Skeletal muscle satellite cell (primary cell): ENCODE results near the gene PPP2R2B.
A peak's percentile ranks its signal among the peaks of the same experiment; 100 is the strongest.

Source experiments
- H3K27me3 ChIP-seq: 2 replicates; pipeline ENCODE4 v1.7.0; 2013; ENCODE audit warnings: low read length; ENCODE audit not compliant: control insufficient read depth, insufficient read depth
- H3K36me3 ChIP-seq: 2 replicates; pipeline ENCODE4 v1.7.0; 2013; ENCODE audit warnings: mild to moderate bottlenecking, control low read depth, low read length; ENCODE audit not compliant: insufficient read depth
- H3K4me1 ChIP-seq: 2 replicates; pipeline ENCODE4 v1.7.0; 2013; ENCODE audit warnings: low read length; ENCODE audit not compliant: control insufficient read depth, insufficient read depth
- H3K4me2 ChIP-seq: 2 replicates; pipeline ENCODE4 v1.7.0; 2013; ENCODE audit warnings: mild to moderate bottlenecking, low read length
- H3K4me3 ChIP-seq: 2 replicates; pipeline ENCODE4 v1.7.0; 2013; ENCODE audit warnings: low read length
- H3K9ac ChIP-seq: 2 replicates; pipeline ENCODE4 v1.7.0; 2013; ENCODE audit warnings: mild to moderate bottlenecking, low read depth, low read length, moderate library complexity
- H3K9me3 ChIP-seq: replicated peaks from 2 replicates; pipeline ENCODE4 v1.7.0; 2013; ENCODE audit warnings: mild to moderate bottlenecking, control low read depth, low read length

Gene PPP2R2B

GRCh38 chr5:146796144-146796543 lies 82.4 kb downstream of the PPP2R2B start:
- Histone ChIP-seq H3K4me1 (peaks cover 6% of the 10 kb centered on the region), H3K9ac (no peak overlapping the region), H3K27me3 (no peaks in the 10 kb centered on the region), H3K36me3 (no peaks in the 10 kb centered on the region), H3K9me3 (no peaks in the 10 kb centered on the region), H3K4me3 (no peak overlapping the region), H3K4me2 (no peak overlapping the region)

- peaks cover 6% of the 10 kb centered on the region for H3K4me1 ChIP-seq
- H3K36me3 ChIP-seq, result no peaks in the 10 kb centered on the region
- no peak overlapping the region for H3K9ac ChIP-seq
- no peaks in the 10 kb centered on the region for H3K9me3 ChIP-seq
- no peak overlapping the region for H3K4me3 ChIP-seq
- H3K4me2 ChIP-seq, result peak overlapping the region; percentile 5
- H3K27me3 ChIP-seq, result no peaks in the 10 kb centered on the region
These were observed 84.1 kb downstream of the PPP2R2B start for GRCh38 chr5:146794326-146795029.

DNA sequence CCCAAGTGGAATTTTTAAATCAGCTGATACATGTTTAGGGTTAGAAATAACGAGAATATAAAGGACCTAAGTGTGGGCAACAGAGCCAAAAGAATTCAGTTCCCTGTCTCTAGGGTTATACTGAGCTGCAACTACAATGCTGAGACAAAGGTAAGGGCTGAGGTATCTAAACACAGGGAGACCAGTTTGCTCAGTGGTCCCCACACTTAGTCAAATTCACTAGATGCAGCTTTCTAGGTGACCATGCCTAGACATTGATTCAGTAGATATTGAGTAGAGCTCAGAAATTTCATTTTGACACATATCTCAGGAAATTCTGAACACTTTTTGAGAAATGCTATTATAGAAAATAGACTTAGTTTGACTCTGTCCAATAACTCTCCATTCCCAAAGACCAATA lies 84.8 kb downstream of the PPP2R2B start:
- Histone ChIP-seq H3K4me3 (no peak overlapping the region), H3K4me2 (no peak overlapping the region), H3K9ac (no peak overlapping the region), H3K9me3 (no peaks in the 10 kb centered on the region), H3K36me3 (no peaks in the 10 kb centered on the region), H3K4me1 (peaks cover 6% of the 10 kb centered on the region), H3K27me3 (no peaks in the 10 kb centered on the region)

- H3K27me3 ChIP-seq, result no peaks in the 10 kb centered on the region
- H3K4me2 ChIP-seq, result no peak overlapping the region
- H3K9ac ChIP-seq, result no peak overlapping the region
- no peaks in the 10 kb centered on the region for H3K9me3 ChIP-seq
- H3K4me1 ChIP-seq, result peaks cover 6% of the 10 kb centered on the region
- no peak overlapping the region for H3K4me3 ChIP-seq
- no peaks in the 10 kb centered on the region for H3K36me3 ChIP-seq
These were observed 87.1 kb downstream of the PPP2R2B start for GRCh38 chr5:146791471-146791870.

GRCh38 chr5:146789712-146790653 lies 88.6 kb downstream of the PPP2R2B start:
- H3K4me3 ChIP-seq, result no peak overlapping the region
- H3K4me1 ChIP-seq, result peaks cover 6% of the 10 kb centered on the region
- no peaks in the 10 kb centered on the region for H3K9me3 ChIP-seq
- no peak overlapping the region for H3K9ac ChIP-seq
- H3K4me2 ChIP-seq, result no peak overlapping the region
- H3K36me3 ChIP-seq, result no peaks in the 10 kb centered on the region
- no peaks in the 10 kb centered on the region for H3K27me3 ChIP-seq

GRCh38 chr5:146788898-146789297 lies 89.7 kb downstream of the PPP2R2B start:
- Histone ChIP-seq H3K27me3 (no peaks in the 10 kb centered on the region), H3K9ac (no peak overlapping the region), H3K4me3 (no peak overlapping the region), H3K9me3 (no peaks in the 10 kb centered on the region), H3K4me2 (no peak overlapping the region), H3K4me1 (peaks cover under 1% of the 10 kb centered on the region), H3K36me3 (no peaks in the 10 kb centered on the region)

GRCh38 chr5:146785065-146785464 lies 93.5 kb downstream of the PPP2R2B start:
- no peak overlapping the region for H3K4me2 ChIP-seq
- H3K9ac ChIP-seq, result no peak overlapping the region
- no peak overlapping the region for H3K4me3 ChIP-seq
- H3K9me3 ChIP-seq, result no peaks in the 10 kb centered on the region
- H3K4me1 ChIP-seq, result no peaks in the 10 kb centered on the region
- no peaks in the 10 kb centered on the region for H3K27me3 ChIP-seq
- no peaks in the 10 kb centered on the region for H3K36me3 ChIP-seq

DNA sequence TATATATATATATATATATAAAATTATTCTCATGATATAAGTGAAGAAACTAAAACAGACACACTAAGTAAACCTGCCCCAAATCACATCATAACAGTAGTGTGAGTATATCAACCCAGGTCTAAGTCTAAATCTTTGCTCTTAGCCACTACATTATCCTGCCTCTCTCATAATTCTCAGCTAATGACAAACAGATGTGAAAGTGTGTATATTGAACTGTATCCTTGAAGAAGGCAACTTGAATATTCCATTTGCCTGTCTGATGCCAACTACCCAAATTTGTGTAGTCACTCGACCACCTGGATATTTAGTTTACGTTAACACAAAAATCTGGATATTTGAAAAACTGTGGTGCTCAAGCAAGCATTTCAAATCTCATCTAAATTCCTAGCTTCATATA lies 97.4 kb downstream of the PPP2R2B start:
- H3K36me3 ChIP-seq, result no peaks in the 10 kb centered on the region
- no peaks in the 10 kb centered on the region for H3K27me3 ChIP-seq
- H3K4me1 ChIP-seq, result no peaks in the 10 kb centered on the region
- no peak overlapping the region for H3K4me2 ChIP-seq
- H3K9ac ChIP-seq, result no peak overlapping the region
- H3K9me3 ChIP-seq, result no peaks in the 10 kb centered on the region
- H3K4me3 ChIP-seq, result no peak overlapping the region

GRCh38 chr5:146779211-146779869 lies 99.2 kb downstream of the PPP2R2B start:
- Histone ChIP-seq H3K4me1 (no peaks in the 10 kb centered on the region), H3K9me3 (no peaks in the 10 kb centered on the region), H3K4me2 (no peak overlapping the region), H3K27me3 (no peaks in the 10 kb centered on the region), H3K36me3 (no peaks in the 10 kb centered on the region), H3K9ac (no peak overlapping the region), H3K4me3 (no peak overlapping the region)

DNA sequence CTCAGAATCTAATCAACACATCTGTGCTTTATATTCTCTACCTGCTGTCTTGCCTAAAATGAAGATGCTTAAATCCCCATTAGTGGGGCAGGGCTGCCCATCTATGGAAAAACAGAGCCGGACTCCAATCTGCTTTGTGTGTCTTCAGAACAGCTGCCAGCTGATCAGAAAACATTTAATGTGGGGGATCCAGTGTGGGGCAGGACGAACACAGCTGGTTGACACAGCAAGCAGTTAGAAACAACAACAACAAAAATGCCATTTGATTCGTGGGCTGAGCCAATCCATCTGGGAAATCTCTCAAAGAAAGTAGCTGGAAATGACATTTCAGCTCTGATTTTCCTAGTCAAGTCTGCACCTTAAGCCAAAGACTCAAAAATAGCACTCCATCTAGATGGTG lies 99.8 kb downstream of the PPP2R2B start:
- Histone ChIP-seq H3K4me3 (no peak overlapping the region), H3K9me3 (no peaks in the 10 kb centered on the region), H3K9ac (no peak overlapping the region), H3K4me2 (no peak overlapping the region), H3K36me3 (no peaks in the 10 kb centered on the region), H3K4me1 (no peaks in the 10 kb centered on the region), H3K27me3 (no peaks in the 10 kb centered on the region)

DNA sequence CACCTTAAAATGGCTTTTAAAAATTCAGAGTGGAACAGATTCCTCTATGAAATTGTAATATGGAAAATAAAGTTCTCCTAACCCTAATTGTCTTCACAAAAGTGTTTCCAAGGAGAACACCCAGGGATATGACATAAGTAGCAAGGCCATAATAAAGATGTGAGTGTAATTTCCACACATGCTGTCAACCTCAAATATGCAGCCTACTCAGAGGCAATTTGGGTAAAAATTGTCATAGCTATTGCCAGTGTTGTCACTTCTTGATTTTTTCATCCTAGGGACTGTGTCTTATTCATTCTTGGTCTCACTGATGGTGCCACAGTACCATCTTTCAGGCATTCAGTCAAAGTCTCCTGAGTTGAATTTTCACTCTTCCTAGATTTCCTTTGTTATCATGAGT lies 100.3 kb downstream of the PPP2R2B start:
- Histone ChIP-seq H3K9me3 (no peaks in the 10 kb centered on the region), H3K4me1 (no peaks in the 10 kb centered on the region), H3K27me3 (no peaks in the 10 kb centered on the region), H3K4me3 (no peak overlapping the region), H3K9ac (no peak overlapping the region), H3K36me3 (no peaks in the 10 kb centered on the region), H3K4me2 (no peak overlapping the region)
